Activated CD4-positive, CD25-positive, alpha-beta regulatory T cell (primary cell): ENCODE data around the gene ATP1A3.
"Not testable (repeated sequence)": the region's sequence is repeated elsewhere in the genome, so short reads cannot be mapped to it uniquely, and the experiment has no call there.

Experiments used
- DNase-seq, 4 experiments: peaks; one replicate each; lab custom pipeline; 2025; lab: John Stamatoyannopoulos, UW

Gene ATP1A3

GRCh38 chr19:41945135-41945766, 48.8 kb downstream of the ATP1A3 start:
- DNase-seq: peak; percentile 61 to 77 (median 74)

DNA sequence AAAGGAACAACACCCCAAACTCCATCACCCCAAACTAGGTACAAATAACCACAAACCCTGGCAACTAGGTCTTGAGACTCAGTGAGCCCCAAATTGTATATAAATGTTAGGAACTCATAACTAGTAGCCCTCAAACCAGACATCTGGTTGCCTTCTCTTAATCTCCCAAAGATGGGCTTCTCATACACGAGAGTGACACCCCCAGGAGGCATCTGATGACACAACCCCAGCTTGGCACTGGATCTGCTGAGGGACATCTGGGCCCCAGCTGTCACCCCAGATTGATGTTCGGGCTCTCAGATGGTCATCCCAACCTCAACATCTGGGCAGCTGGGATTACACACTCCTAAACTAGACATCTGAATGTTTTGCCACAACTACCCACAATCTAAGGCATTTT, 49.7 kb downstream of the ATP1A3 start:
- no peak for DNase-seq

- DNase-seq: no peak
These were observed 52.4 kb downstream of the ATP1A3 start for GRCh38 chr19:41941410-41942202.

GRCh38 chr19:41940731-41941409, 53.2 kb downstream of the ATP1A3 start:
- no peak for DNase-seq

DNA sequence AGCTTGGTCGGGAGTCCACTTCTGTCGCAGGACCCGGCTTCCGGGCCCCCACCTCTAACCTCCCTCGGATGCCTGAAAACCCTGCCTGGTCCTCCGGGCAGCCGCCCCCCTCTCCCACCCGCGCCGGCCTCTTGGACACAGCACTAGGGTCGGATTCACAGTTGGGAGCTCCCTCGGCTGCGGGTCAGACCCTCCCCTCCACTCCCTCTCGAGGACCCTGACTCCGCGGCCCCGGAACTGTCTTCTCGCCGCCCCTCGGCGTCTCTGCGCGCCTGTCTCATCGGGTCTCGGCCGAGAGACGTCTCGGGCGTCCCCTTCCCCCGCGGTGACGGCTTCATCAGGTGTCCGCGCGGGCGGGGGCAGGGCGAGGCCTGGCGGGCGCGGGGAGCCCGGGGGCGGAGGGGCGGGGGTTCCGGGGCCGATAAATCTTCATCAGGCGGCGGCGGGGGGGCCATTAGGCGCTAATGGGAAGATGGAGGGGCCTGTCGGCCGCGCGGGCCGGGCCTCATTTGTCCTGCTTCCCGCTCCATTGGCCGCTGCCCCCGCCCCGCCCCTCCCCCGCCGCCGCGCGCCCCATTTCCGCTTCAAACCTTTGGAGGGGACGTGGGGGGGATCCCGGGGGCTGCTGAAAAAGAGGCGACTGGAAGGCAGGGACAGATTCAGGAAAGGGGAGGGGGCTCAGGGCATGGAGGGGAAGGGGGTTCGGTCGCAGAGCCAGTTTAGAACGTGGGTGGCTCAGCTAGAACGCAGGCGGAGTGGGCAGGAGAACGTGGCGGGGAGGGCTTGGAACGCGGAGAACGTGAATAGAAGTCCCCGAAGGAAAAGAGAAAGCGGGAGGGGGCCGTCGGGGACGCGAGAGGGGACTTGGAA, 53.9 kb downstream of the ATP1A3 start:
- peak; percentile 20 to 45 (median 30) for DNase-seq

DNA sequence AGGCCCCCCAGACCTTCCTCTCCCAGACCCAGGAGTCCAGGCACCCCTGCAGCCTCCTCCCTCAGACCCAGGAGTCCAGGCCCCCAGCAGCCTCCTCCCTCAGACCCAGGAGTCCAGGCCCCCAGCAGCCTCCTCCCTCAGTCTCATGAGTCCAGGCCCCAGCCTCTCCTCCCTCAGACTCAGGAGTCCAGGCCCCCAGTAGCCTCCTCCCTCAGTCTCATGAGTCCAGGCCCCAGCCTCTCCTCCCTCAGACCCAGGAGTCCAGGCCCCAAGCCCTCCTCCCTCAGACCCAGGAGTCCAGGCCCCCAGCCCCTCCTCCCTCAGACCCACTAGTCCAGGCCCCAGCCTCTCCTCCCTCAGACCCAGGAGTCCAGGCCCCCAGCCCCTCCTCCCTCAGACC, 54.8 kb downstream of the ATP1A3 start:
- DNase-seq: not testable (repeated sequence)

GRCh38 chr19:41937525-41938468, 56.2 kb downstream of the ATP1A3 start:
- no peak for DNase-seq

DNA sequence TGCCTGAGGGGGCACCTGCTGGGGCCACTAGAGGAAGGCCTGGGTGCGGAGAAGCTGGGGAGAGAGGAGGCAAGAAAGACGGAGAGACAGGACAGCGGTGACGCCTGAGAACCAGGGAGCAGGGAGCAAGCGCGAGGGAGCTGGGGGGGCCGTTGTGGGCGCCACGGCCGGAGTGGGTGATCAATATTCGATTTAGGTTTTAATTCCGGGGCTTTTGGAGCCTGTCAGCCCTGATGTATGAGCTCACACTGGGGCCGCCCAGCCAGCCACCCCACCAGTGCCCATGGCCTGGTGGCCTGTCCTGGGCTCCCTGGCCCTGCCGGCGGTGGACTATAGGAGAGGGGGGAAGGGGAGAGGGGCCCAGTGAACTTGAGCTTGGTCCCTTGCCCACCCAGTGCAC, 57.1 kb downstream of the ATP1A3 start:
- DNase-seq: no peak

DNA sequence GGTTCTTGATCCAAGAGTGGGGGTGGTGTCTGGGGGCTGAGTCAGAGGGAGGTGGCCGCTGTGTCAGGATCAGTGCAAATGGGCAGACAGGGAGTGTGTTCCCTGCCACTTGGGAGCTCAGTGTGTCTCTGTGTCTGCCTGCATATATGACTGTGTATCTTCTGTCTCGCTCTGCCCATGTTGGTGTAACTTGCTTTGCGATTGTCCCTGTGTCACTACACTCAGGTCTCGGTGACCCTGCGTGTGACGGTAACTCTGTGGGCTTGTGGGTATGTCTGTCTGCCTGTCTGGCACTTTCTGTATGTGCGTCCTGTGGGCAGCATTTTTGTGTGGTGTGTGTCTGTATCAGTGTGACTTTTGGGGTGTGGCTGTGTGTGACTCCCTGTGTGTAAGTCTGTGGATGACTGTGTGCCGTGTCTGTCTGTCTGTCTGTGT, 57.6 kb downstream of the ATP1A3 start:
- DNase-seq: no peak

DNA sequence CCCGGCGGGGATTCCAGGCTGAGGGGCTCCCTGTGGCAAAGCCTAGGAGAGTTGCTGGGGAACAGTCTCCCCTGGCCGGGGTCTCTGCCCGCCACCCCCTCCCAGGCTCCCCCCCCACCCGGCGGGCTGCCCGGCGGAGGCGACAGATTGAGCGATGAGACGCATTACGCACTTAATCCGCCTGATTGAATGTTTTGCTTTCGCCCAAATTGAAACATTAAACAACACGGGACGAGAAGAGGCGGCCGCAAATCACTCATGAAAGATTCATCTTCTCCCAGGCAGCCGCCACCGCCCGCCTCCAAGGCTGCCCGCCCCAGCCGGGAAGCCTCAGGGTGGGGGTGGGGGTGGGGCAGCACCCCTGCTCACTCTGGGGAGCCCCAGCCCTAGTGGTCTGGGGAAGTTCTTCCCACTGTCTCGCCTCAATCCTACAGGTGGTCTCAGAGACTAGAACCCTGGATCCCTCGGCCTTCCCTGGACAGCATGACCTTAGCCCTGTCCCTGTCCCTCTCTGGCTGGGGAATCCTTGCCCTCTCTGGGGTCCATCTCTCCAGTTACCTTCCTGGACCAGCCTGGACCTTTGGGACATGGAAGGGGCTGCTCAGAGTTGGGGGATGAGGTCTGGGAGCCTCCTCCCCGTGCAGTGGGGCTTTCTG, 58.1 kb downstream of the ATP1A3 start:
- DNase-seq: no peak

DNA sequence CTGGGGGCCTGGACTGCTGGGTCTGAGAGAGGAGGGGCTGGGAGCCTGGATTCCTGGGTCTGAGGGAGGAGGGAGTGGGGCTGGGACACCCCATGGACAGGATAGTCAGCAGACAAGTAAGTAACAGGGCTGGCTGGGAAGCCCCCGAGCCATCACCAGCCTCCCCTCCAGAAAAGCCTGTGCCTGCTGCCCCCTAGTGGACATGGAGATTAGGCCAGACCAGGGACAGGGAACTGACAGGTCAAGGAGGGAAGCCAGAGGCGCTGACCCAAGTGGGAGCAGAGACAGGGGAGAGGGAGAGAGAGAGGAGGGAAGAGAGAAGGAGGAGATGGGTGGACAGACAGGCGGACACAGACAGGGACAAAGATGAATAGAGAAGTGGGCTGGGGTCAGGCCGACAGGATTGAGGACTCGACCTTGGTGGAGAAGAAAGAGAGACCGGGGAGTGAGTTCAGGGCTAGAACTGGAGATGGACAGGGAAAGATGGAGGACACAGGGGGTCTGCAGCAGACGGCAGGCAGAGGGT, 59.1 kb downstream of the ATP1A3 start:
- peak; percentile 54 to 73 (median 64) for DNase-seq

GRCh38 chr19:41933693-41934426, 60.2 kb downstream of the ATP1A3 start:
- no peak for DNase-seq

DNA sequence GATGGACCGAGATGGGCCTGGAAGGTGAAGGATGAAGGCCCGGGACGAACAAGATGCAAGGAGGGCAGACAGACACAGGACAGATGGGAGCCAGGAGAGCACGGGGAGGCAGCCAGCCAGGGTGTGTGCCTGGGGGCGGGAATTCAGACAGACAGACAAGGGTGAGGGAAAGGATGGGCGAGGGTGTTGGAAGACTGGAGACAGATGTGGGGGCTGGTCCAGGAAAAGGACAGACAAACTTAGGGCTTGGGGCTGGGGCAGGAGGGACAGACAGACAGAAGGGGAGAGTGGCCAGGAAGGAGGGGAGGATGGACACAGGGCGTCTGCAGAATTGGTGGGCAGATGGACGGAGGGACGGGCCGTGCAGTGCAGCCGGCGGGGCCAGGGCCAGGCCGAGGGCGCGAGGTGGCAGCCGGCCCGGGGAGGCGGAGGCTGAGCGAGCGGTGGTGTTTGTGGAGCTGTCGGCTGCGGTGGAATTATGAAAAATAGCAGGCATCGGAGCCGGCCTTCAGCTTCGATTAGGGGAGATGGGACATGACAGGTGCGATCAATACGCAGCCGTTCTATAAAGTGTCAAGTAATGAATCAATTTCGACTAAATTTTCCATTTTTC, 61.2 kb downstream of the ATP1A3 start:
- DNase-seq: no peak

GRCh38 chr19:41932259-41932719, 61.7 kb downstream of the ATP1A3 start:
- DNase-seq: no peak

GRCh38 chr19:41930926-41931592, 63.0 kb downstream of the ATP1A3 start:
- DNase-seq: no peak

DNA sequence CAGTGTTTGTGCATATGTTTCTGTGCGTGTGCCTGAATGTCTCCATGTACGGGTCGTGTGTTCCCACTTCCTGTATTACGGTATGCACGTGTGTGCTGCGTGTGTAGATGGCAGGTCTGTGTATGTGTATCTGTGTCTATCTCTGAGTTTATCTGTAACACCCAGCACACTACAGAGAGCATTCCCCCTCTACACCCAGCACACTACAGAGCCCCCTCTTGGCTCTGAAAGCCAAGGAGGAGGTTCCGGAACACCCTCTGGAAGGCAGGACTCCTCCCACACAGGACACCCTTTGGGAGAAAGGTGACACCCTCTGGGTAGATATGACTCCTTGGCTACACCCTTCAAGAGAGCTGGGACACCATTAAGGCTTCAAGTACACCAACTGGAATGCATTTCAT, 63.7 kb downstream of the ATP1A3 start:
- DNase-seq: no peak

DNA sequence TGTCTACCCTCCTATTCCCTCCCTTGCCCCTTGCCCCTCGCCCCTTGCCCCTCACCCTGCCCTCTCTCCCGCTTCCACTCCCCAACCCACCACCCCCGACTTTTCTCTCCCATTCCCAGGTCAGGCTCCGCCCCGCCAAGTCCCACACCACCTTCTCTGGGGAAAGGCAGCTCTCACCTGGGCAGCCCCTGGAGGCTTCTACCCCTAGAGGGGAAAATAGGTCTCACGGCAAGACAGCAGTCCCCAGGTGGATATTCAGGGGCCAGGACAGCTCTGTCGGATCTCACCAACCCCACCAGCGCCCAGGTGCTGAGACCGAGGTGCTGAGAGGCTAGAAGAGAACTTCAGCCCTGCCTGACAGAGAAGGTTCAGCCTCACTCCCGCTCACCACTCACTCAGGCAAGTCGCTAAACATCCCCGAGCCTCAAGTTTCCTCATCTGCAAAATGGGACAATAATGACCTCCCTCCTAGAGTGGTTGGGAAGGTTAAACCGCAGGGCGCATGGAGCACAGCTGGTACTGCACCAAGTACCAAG, 64.4 kb downstream of the ATP1A3 start:
- DNase-seq: no peak
